ENCODE data around the gene ECI1.
A peak's percentile ranks its signal among the peaks of the same experiment; 100 is the strongest.

Gene ECI1

GRCh38 chr16:2251296-2252111, at the start of gene ECI1:
Gene ECI1 (minus strand): TSS chr16:2251587. CDS start chr16:2251566, 21 bp downstream.
- peak; percentile 38 to 67 for DNase-seq (ENCODE audit: low read depth in 2 of 2, low spot score in 1 of 2)

- DNase-seq (ENCODE audit: low read depth in 2 of 2, low spot score in 1 of 2): no peak
These were observed 48.5 kb upstream of the ECI1 start for GRCh38 chr16:2299915-2300192.

GRCh38 chr16:2299121-2299914, 47.9 kb upstream of the ECI1 start:
- no peak for DNase-seq (ENCODE audit: low read depth in 2 of 2, low spot score in 1 of 2)

GRCh38 chr16:2298621-2299020, 47.2 kb upstream of the ECI1 start:
- no peak for DNase-seq (ENCODE audit: low read depth in 2 of 2, low spot score in 1 of 2)

- no peak for DNase-seq (ENCODE audit: low read depth in 2 of 2, low spot score in 1 of 2)
These were observed 46.1 kb upstream of the ECI1 start for GRCh38 chr16:2297506-2297860.

GRCh38 chr16:2296661-2297505, 45.5 kb upstream of the ECI1 start:
- no peak for DNase-seq (ENCODE audit: low read depth in 2 of 2, low spot score in 1 of 2)

- DNase-seq (ENCODE audit: low read depth in 2 of 2, low spot score in 1 of 2): no peak
These were observed 43.8 kb upstream of the ECI1 start for GRCh38 chr16:2295056-2295798.

- DNase-seq (ENCODE audit: low read depth in 2 of 2, low spot score in 1 of 2): no peak
These were observed 40.8 kb upstream of the ECI1 start for GRCh38 chr16:2292221-2292620.

GRCh38 chr16:2289282-2289681, 37.9 kb upstream of the ECI1 start:
- DNase-seq (ENCODE audit: low read depth in 2 of 2, low spot score in 1 of 2): no peak

GRCh38 chr16:2288726-2289125, 37.3 kb upstream of the ECI1 start:
- no peak for DNase-seq (ENCODE audit: low read depth in 2 of 2, low spot score in 1 of 2)

- no peak for DNase-seq (ENCODE audit: low read depth in 2 of 2, low spot score in 1 of 2)
These were observed 36.6 kb upstream of the ECI1 start for GRCh38 chr16:2287916-2288547.

GRCh38 chr16:2286550-2286949, 35.2 kb upstream of the ECI1 start:
- no peak for DNase-seq (ENCODE audit: low read depth in 2 of 2, low spot score in 1 of 2)

GRCh38 chr16:2285731-2286191, 34.4 kb upstream of the ECI1 start:
- no peak for DNase-seq (ENCODE audit: low read depth in 2 of 2, low spot score in 1 of 2)

- DNase-seq (ENCODE audit: low read depth in 2 of 2, low spot score in 1 of 2): no peak
These were observed 33.6 kb upstream of the ECI1 start for GRCh38 chr16:2284797-2285576.

- DNase-seq (ENCODE audit: low read depth in 2 of 2, low spot score in 1 of 2): no peak
These were observed 32.8 kb upstream of the ECI1 start for GRCh38 chr16:2284001-2284770.

GRCh38 chr16:2282866-2283555, 31.6 kb upstream of the ECI1 start:
- no peak for DNase-seq (ENCODE audit: low read depth in 2 of 2, low spot score in 1 of 2)

GRCh38 chr16:2282262-2282661, 30.9 kb upstream of the ECI1 start:
- DNase-seq (ENCODE audit: low read depth in 2 of 2, low spot score in 1 of 2): no peak

- DNase-seq (ENCODE audit: low read depth in 2 of 2, low spot score in 1 of 2): no peak
These were observed 29.7 kb upstream of the ECI1 start for GRCh38 chr16:2280981-2281542.
